Stimulated activated CD4-positive, alpha-beta T cell treated with anti-CD3 and anti-CD28 coated beads, Interleukin-4, amount 100 ng/mL, for 24 hours (primary cell): ENCODE measurements around the gene MCM6.

Experiments
- DNase-seq: peaks from one replicate; pipeline ENCODE4 v3.0.0-alpha.2; 2020

The MCM6 gene

DNA sequence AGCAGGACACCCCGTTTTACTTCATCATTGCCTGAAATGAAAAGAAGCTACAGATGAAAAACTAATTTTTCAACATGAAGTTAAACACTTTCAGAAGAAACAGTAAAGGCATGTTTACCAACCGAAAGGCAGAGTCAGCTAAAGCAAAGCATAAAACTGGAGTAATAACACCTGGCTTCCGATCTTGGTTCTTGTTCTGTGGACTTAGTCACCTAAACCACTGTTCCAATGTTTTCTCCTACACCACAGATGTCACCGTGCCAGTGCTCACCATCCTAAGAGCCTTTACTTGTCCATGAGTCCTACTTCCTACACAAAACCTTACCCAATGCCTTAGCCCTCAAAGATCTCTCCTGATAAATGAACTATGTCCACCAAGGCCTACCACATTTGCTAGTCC is 13.5 kb downstream of the MCM6 start:
- DNase-seq = no peak

DNA sequence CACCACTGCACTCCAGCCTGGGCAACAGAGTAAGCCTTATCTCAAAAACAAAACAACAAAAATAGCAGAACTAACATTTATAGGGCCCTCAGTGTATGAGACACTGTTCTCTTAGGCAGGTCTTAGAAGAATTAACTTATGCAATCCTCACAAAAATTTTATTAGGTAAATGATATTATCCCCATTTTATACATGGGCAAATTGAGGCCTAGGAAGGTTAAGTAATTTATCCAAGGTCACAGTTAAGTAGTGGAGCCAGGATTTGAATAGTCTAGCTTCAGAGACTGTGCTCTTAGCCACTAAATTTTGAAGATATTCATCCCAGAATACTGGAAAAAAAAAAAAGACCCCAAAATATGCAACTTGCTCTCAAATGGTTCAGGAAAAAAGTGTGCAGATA is 22.8 kb downstream of the MCM6 start:
- DNase-seq = no peak

DNA sequence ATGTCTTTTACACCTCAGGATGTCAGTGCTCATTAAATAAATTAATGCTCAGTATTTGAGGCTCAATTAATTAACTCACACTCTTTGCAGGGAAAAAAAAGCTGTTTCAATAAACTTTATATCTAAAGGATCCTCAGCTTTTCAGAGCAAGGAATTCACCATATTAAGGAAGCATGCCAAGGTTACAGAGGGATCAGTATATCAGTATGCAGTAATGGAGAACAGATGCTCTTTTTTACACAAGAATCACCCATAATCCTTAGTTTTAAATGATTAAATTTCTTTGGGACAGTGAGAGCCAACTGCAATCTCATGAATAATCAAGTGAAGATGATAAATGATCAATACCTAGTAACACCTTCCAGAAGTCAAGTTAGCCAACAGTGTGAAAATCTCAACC is 24.4 kb downstream of the MCM6 start:
- no peak for DNase-seq

DNA sequence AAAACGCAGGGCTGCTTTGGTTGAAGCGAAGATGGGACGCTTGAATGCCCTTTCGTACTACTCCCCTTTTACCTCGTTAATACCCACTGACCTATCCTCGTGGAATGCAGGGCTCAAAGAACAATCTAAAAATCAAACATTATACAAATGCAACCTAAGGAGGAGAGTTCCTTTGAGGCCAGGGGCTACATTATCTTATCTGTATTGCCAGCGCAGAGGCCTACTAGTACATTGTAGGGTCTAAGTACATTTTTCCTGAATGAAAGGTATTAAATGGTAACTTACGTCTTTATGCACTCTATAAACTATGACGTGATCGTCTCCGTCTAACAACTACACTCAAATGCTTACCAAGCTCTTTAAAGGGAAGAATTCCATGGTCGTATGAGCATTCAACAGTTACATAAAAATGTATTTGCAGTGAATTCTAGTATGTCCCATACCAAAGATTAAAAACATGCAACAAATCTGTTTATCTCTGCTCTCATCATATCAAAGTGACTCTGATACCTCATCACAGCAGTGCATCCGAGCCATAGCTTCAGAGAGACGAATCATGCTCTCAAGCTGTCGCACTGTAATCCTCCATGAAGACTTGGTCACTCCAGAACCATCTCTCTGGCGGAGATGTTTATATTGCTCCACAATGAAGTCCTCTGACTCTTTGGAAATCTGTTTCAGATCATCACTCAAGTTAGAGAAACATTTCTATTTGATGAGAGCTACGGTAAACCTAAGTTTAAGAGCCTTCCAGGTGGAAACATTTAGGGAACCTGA is 25.2 kb downstream of the MCM6 start:
- DNase-seq = no peak

DNA sequence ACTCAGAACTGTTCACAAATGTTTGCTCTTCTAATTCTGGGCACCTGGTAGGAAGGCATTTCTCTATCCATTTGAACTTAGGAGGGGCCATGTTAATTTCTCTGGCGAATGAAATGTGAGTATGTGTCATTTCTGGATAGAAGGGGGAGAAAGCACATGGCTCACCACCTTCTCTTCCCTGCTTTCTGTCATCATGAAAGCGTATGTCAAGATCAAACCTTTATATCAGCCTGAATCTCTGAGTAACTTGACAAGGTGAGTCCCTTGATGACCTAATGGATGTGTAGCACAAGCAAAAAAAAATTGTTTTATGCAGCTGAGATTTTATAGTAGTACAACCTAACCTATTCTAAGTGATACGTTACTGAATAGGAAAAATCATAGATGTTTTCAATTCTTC is 27.2 kb downstream of the MCM6 start:
- no peak for DNase-seq

DNA sequence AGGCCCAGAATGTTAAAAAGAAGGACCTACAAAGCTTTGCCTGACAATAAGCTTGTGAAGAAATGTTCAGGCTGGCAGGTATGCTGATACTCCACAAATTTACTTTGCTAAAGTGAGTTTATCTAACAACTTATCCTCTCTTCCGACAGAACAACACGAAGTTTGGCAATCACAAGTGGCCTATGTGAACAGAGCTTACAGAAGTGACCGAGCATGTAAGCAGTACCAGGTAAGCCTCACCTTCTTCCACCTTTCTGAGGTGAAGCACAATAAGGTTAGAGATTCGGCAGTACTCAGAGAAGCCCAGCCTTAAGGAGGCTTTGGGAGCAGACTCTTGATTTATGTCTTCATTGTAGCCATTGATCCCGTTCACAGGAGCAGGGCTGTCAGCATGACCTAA is 30.2 kb downstream of the MCM6 start:
- DNase-seq = no peak

DNA sequence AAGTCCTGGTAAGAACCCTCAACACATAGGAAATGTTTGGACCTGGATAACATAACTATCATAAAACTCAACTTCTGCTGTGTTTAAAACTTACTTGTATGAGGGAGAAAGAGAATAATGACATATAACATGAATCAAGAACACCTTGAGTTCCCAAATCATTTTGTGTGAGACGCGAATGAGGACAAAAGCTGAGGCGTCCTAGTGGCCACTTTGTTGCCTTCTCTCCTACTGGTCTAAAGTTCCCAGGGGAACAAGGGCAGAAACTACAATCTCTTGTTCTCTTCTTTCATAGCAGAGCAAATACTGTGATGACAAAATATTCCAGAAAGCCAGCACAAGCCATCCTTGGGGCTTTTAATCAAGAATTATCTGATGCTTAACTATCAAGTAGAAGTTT is 31.0 kb downstream of the MCM6 start:
- DNase-seq = no peak

DNA sequence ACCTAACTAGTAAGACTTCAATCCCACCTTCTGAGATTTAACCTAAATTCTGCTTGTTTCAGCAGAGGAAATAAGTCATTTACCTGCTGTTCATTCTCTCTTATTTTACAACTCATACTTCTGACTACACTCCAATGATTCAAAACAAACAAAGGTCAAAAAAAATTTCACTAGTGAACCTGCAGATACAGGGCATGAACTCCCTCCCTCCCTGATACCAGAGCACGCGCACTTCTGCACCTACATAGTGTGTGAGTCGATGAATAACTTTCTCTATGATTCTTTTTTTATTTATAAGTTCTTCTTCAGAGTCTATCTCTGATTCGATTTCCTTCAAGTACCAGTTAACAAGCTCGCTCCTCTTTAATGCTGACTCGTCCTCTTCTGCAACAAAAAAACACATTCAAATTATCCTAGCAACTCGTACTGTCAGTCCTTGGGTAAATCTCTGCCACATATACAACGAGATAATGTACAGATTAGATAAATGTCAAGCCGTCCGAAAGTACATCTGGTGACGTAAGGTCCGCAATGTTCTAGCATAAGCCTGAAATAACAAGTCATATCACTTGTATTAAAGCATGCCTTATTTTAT is 31.8 kb downstream of the MCM6 start:
- no peak for DNase-seq

DNA sequence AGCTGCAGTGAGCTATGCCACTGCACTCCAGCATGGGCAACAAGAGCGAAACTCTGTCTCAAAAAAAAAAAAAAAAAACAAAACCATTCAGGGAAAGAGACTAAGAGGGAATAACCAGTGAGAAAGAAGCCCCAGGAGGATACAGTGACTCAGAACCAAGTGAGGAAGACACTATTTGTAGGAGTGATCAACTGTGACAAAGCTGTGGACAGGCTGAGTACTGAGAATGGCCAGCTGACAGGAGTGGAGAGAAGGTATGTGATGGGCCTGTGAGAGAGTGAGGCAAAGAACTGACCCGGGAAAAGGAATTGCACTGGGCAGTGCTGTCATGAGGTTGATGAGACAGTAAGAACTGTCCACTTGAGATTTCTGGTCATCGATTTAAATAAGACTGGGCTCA is 32.6 kb downstream of the MCM6 start:
- DNase-seq = no peak

DNA sequence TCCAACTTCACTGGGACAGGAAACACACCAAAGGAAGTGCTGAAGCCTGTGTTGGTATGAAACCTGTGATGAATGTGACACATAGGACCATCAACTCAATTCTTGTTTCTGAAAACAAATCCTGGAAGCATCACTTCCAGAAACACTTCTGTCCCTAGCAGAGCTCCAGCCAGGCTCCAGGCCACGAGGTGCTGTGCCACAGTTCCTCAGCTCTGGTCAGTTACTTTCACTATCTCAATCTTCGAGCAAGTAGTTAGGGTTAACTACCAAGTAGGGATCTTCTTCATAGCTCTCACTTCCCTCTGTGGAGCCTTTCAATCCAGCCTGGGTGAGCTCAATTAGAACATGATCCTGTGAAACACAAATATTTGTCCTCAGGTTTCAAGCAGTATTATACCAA is 35.6 kb downstream of the MCM6 start:
- DNase-seq = no peak

DNA sequence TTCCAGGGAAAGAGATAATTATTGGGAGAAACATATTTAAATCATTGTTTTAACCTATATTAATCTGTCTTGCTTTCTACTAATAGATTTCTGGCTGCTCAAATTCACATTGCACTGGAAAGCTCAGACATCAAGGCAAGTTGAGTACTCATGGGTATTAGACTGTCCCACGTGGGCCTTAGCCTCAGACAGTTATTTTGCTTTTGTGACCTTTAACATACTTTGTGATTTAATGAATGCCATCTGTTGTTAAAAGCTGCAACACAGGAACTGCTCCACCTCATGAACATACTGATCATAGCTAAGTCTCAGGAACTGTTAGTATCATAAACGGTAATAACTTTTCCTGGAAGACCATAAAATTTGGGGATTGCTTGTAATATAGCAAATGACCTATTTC is 36.5 kb downstream of the MCM6 start:
- no peak for DNase-seq

DNA sequence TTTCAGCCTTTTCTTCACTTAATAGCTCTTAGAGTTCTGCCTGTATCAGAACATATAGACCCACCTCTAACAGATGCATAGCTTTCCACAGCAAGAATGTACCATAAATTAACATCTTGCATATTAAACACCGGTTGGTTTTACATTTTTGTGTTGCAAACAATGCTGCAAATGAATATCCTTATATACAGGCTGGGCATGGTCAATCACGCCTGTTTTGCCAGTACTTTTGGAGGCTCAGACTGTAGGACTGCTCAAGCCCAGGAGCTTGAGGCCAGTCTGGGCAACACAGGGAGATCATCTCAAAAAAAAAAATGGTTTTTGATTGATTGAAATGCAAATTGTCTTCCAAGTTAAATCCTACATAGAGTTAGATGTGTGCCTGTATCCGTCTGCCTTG is 37.7 kb downstream of the MCM6 start:
- DNase-seq = no peak

DNA sequence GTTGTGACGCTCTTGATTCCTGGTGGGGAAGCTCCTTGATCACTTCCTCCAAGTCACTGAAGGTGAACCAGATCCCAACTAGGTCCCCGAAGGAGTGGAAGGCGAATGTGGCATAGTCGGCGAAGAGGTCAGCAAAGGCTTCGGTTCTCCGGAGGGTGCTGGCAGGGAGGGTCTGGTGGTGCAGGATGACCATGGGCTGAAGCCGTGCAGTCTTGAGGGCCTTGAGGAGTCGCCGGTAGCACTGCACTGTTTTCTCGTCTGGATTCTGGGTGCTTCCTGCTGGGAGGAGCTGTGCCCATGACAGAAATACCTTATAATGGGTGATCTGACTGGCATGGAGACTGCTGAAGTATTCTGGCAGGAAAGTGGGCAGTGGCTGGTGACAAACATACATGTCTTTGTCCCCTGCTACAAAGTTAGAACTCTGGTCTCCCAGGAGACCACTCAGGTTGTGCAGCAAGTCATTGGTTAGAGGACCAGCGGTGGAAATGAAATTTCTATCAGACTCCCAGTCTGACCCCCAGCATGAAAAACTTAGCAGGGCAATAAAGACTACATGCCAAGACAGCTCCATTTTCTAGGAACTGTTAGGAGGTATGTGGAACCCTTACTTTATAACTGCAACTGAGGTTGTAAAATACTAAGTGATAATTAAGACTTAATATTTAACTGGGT is 39.5 kb downstream of the MCM6 start, which contains the start of gene LCT:
TSS of gene LCT (minus strand) at position 589 of the 675 bp plus-strand sequence. CDS start at position 574, 15 bp downstream.
- DNase-seq = no peak

DNA sequence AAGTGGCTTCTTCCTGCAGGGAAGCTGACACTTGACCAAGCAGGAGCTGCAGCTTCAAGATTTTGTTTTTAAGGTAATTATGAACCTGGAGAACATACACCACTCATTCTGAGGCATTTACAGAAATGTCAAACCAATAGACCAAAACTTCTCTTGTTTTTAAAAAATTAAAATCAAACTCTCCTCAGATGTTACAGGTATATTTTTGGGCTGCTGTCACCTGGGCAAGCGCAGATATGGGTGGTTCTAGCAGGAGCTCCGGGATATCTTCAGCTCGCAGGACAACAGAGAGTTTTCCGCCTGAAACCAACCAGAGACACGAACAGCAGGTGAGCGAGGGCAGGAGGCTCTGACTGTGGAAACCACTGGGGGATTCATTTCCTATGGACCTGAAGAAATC is 43.4 kb downstream of the MCM6 start:
- no peak for DNase-seq

DNA sequence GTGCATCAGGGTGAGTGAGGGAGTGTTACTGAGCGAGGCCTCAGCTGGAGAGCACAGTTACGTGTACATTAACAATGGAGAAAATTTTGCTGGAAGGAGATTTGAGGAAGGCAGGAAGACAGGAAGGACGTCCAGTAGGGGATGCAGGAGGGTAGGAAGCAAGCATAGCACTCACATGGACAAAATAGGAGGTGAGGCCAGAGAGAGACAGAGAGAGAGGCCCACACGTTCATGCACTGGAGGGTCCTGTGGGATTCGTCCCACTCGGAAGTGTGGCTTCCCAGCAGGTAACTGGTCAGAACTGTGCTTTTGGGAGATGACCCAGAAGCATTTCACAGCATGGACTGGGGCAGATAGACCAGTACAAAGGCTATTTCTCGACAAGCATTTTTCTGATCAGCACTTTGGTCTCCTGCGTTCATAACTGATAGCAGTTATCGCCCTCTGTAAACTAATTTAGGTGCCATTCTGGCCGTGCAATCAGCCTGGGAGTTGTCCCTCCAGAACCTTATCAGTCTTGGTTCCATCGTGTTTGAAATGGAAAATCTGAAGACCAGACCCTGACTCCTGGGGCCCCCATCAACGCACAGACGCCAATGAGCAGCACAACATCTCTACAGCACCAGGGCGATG is 44.9 kb downstream of the MCM6 start:
- no peak for DNase-seq

DNA sequence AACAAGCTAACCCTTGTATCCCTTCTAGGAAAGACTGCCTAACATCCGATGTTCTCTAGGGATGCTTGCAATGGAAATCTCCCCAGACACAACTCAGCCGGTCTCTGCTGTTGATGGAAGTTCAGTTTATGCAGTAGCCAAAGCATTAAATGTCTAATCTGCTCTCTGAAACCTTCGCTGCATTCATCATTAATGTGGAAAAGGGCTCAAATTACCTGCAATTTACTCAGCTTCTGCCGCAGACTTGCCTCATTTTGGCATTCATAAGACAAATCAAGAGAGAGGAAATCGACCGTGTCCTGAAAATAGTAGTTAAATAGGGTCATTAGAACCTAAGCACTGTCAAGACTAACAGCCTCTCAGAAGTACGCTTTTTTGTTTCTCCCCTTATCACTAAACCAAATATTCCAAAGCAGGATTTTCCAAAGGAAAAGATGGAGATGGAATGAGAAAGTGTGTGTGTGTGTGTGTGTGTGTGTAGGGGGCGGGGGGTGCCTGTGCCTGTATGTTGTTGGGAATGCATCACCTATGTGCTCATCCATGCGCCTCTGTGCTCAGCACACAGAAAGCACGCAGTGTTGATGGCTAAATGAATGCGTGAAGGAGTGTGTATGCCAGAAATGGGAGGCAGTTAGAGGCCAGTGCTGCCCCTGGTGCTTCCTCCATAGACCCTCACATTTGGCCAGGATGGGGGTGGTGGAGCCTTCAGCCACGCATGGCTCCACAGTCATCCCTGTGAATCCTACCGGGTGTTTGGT is 46.7 kb downstream of the MCM6 start:
- DNase-seq = no peak

DNA sequence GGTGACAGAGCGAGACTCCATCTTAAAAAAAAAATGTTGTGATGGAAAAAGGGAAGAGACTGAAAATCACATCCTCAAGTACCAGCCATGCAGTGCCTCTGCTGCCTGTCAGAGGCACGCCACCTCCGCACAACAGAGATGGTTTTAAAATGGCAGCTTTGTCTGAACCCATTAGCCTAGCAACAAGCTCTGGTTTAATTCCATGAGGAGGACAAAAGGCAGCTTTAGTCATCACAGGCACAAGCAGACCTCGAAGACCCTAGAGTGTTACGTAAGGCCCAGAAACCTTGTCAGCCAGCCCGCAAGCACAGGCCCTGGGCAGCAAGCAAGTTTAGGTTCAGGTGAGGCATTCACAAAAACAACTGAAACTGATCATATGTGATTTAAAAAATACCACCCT is 49.7 kb downstream of the MCM6 start:
- DNase-seq = no peak

DNA sequence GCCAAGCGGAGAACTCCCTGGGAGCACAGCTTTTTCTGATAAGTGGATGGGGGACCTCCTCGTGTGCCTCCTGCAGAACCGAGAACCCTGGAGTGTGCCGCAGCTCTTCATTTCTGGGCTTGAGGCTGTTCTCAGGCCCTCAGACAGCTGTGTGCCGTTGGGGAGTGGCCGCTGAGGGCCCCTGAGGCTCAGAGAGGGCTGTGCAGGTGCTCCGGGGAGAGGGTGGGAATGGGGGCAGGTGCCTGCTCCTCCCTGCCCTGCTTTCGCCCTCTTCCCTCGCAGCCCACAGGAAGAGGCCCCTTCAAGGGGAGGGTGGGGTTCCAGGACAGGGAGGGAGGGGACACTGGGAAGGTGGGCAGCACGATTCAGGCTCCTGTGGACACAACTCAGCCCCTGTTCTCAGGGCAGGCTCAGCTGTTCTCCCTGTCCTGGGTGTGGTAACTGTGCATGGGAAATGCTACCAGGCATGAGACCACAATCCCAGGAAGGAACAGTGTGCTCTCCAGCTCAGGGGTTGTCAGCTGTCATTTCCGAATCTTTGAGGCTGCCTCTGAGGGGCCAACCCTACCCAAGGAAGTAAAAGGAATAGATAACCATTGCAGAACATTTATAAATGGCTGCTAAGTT is 50.6 kb downstream of the MCM6 start:
- DNase-seq = no peak

DNA sequence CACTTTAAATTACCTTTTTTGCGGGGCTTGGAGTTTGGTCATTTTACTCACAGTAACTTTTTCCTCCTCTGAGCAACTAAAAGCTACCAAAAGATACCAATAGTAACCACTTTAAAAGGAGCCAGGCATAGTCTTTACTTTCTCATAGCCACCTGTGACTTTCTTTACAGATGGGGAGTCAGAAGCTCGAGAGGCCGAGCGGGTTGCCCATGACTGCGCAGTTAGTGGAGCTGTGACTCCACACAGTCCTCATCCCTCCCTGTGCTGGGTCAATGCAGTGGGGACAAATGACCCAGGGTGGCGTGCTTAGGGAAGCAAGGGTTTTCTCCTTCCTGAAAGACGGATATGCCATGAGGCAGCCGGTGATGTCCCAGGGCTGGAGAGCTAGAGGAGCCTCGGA is 51.1 kb downstream of the MCM6 start:
- no peak for DNase-seq

DNA sequence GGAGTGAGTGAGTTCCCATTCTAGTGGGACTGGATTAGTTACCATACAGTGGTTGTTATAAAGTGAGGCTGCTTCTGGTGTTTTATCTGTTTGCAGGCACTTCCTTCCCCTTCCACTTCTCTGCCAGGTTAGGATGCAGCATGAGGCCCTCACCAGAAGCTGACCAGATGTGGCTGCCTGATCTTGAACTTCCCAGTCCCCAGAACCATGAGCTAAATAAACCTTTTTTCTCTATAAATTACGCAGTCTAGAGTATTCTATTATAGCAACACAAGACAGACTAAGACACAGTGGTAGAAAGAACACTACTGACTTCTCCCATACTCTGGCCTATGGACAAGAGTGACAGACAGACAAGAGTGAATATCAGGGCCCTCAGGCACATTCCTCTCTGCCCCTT is 53.4 kb downstream of the MCM6 start:
- no peak for DNase-seq

DNA sequence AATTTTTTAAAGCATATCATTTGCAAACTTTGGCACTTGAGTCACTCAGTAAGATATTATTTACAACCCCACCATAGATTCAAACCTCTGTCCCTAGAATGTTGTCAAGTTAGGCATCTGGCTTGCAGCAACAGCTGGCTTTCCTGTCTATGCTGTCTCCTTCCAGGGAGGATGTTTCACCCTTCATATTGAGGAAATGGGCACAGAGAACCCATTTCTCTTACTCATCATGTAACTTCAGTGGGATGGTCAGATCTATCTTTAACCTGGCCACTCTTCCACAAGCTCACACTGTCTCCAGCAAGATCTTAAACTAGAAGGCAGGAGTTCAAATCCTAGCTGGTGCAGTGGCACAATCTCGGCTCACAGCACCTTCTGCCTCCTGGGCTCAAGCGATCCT is 55.1 kb downstream of the MCM6 start:
- DNase-seq = no peak

DNA sequence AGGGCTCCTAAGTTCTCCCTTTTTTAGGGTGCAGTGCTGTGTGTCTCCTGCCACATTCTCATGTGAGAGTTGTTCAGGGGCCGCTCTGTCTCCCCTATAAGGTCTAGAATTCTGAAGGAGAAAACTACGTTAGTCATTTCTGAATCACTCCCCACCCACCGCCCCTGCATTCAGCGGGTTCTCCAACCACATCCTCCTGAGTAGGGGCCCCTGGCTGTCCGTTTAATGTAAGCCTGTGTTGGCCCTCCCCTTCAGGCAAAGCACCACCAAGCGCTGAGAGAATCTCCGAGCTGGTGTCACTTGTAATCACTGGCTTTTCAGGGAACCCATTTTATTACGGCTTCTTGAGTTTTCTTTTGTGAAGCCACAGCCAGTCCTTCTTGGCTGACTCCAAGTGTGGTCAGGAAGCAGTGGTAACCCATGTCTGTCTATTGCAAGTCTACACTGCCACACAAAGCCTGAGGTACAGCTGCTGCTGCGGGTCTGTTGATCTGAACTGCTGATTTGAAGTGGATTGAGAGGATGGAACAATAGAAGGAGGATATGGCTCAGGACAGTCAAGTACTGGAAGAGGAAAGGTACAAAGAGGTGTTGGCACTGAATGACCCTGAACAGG is 56.1 kb downstream of the MCM6 start:
- DNase-seq = peak; percentile 88
